ENCODE measurements around the gene SATB2.

The SATB2 gene

DNA sequence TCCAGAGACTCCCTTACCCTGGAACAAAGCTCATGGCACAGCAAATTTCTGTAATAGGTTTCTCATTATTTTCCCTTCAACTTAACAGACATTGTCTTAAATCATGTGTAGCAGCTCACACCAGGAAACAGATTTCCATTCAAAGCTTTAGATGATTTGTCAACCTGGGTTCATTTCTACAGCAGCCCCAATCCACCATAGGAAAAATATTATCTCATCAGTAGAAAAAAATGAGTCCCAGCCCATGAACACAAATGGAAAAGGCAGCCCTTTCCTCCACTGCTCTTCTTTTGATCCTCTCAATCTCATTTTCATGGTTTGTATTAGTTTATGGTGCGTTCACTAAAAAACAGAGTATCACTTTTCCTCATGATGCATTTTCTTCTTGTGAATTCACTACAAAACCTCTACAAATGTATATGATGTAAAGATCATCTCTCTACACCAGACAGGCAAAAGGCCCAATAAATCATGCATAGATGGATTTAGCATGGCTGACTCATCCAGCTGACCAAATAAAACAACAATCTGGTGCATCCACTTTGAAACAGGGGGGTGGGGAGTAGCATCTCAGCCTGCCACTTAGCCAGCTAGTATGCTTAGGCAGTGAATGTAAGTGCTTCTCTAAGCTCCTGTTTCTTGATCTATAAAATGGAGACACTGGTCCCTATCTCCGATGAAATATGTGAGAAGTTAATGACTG lies 78.6 kb downstream of the SATB2 start:
- no peaks in the 10 kb centered on the region for H3F3A ChIP-seq (ENCODE audit: control insufficient read depth, insufficient read depth)
- no peaks in the 10 kb centered on the region for H3K36me3 ChIP-seq (ENCODE audit: control insufficient read depth, low read length)
- H3K4me3 ChIP-seq (ENCODE audit: low read length) = no peak overlapping the region
- no peaks in the 10 kb centered on the region for H3K9me3 ChIP-seq (ENCODE audit: control insufficient read depth, insufficient read depth, low read length)
- no peak overlapping the region for H3K27ac ChIP-seq (ENCODE audit: low read depth, low read length)
- H3K4me1 ChIP-seq (ENCODE audit: control insufficient read depth, low read length) = no peaks in the 10 kb centered on the region
- TF ChIP-seq, protein P1, sequence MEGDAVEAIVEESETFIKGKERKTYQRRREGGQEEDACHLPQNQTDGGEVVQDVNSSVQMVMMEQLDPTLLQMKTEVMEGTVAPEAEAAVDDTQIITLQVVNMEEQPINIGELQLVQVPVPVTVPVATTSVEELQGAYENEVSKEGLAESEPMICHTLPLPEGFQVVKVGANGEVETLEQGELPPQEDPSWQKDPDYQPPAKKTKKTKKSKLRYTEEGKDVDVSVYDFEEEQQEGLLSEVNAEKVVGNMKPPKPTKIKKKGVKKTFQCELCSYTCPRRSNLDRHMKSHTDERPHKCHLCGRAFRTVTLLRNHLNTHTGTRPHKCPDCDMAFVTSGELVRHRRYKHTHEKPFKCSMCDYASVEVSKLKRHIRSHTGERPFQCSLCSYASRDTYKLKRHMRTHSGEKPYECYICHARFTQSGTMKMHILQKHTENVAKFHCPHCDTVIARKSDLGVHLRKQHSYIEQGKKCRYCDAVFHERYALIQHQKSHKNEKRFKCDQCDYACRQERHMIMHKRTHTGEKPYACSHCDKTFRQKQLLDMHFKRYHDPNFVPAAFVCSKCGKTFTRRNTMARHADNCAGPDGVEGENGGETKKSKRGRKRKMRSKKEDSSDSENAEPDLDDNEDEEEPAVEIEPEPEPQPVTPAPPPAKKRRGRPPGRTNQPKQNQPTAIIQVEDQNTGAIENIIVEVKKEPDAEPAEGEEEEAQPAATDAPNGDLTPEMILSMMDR (IDR thresholded peaks at IDR 0.05; ENCODE audit: low read depth, low read length, poor library complexity, severe bottlenecking) = no peak
- TF ChIP-seq EZH2phosphoT487 (IDR thresholded peaks at IDR 0.05; ENCODE audit: borderline replicate concordance, low read length) = no peak
- H3K27me3 ChIP-seq (ENCODE audit: control insufficient read depth, low read length) = no peaks in the 10 kb centered on the region
- no peaks in the 10 kb centered on the region for H3K79me2 ChIP-seq (ENCODE audit: control insufficient read depth, low read length)
- no peaks in the 10 kb centered on the region for H3K9me2 ChIP-seq (replicated peaks; ENCODE audit: control insufficient read depth, low read length)
- H3K4me2 ChIP-seq (ENCODE audit: low read length) = no peak overlapping the region
- H4K20me1 ChIP-seq (ENCODE audit: control insufficient read depth, insufficient read depth, low read depth, low read length) = no peaks in the 10 kb centered on the region

DNA sequence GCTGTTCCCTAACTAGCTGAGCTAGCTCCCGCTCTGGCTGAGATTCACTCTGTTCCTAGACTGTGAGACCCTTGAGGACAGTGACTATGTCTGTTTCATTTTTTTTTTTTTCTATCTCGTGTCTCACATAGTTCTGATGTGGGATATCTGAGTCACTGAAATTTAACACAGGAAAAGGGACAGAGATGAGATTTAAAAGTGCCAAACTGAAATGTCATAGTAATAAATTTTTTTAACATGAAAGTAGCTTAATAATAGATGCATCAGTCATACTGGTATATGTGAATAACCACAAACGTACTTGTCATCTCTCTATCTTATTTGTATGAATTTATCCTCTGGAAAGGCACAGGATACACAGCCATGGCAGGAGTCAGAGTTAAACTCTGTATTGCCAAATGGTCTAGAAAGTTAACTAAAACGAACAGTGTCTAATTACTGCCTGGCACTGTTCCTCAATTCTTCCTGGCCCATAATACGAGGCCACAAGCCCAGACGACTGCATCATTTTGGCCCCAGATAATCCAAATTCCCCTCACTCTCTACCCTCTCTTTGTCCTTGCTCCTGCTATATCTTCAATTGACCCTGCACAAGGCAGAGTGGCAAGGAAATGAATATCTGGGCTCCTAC lies 87.5 kb downstream of the SATB2 start:
- TF ChIP-seq, protein P1 (IDR thresholded peaks at IDR 0.05; ENCODE audit: low read depth, low read length, poor library complexity, severe bottlenecking) = no peak
- TF ChIP-seq EZH2phosphoT487 (IDR thresholded peaks at IDR 0.05; ENCODE audit: borderline replicate concordance, low read length) = no peak

DNA sequence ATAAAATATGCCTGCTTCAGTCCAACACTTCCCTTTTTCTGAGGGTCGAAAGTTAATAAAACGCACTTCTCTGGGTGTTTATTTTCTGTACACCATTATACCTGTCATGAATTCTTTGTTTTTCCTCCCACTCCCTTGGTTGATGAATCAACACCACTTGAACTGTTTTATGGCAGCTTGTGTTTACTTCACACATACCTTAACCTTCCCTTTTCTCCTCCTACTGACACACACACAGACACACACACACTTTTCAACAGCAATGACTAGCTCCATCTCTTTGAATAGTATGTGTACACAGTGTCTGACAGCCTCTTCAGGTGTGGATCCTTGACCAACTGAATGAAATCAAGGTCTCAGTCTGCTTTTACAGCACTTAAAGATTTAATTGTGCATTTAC lies 91.3 kb downstream of the SATB2 start:
- H3K79me2 ChIP-seq (ENCODE audit: control insufficient read depth, low read length) = no peaks in the 10 kb centered on the region
- no peaks in the 10 kb centered on the region for H3K27me3 ChIP-seq (ENCODE audit: control insufficient read depth, low read length)
- H3F3A ChIP-seq (ENCODE audit: control insufficient read depth, insufficient read depth) = no peaks in the 10 kb centered on the region
- H4K20me1 ChIP-seq (ENCODE audit: control insufficient read depth, insufficient read depth, low read depth, low read length) = no peaks in the 10 kb centered on the region
- no peak for TF ChIP-seq EZH2phosphoT487 (IDR thresholded peaks at IDR 0.05; ENCODE audit: borderline replicate concordance, low read length)
- TF ChIP-seq, protein P1 (IDR thresholded peaks at IDR 0.05; ENCODE audit: low read depth, low read length, poor library complexity, severe bottlenecking) = no peak
- no peak overlapping the region for H3K27ac ChIP-seq (ENCODE audit: low read depth, low read length)
- H3K4me1 ChIP-seq (ENCODE audit: control insufficient read depth, low read length) = no peaks in the 10 kb centered on the region
- H3K9me2 ChIP-seq (replicated peaks; ENCODE audit: control insufficient read depth, low read length) = no peaks in the 10 kb centered on the region
- no peaks in the 10 kb centered on the region for H3K9me3 ChIP-seq (ENCODE audit: control insufficient read depth, insufficient read depth, low read length)
- no peaks in the 10 kb centered on the region for H3K36me3 ChIP-seq (ENCODE audit: control insufficient read depth, low read length)
- H3K4me3 ChIP-seq (ENCODE audit: low read length) = no peak overlapping the region
- no peak overlapping the region for H3K4me2 ChIP-seq (ENCODE audit: low read length)

More for the DNA sequence above, 87.5 kb downstream of the SATB2 start:
- Histone ChIP-seq H3K9me3 (ENCODE audit: control insufficient read depth, insufficient read depth, low read length) (no peaks in the 10 kb centered on the region), H3K4me2 (ENCODE audit: low read length) (no peak overlapping the region), H4K20me1 (ENCODE audit: control insufficient read depth, insufficient read depth, low read depth, low read length) (no peaks in the 10 kb centered on the region), H3K27ac (ENCODE audit: low read depth, low read length) (no peak overlapping the region), H3F3A (ENCODE audit: control insufficient read depth, insufficient read depth) (no peaks in the 10 kb centered on the region), H3K79me2 (ENCODE audit: control insufficient read depth, low read length) (no peaks in the 10 kb centered on the region), H3K4me3 (ENCODE audit: low read length) (no peak overlapping the region), H3K4me1 (ENCODE audit: control insufficient read depth, low read length) (no peaks in the 10 kb centered on the region), H3K9me2 (replicated peaks; ENCODE audit: control insufficient read depth, low read length) (no peaks in the 10 kb centered on the region), H3K36me3 (ENCODE audit: control insufficient read depth, low read length) (no peaks in the 10 kb centered on the region), H3K27me3 (ENCODE audit: control insufficient read depth, low read length) (no peaks in the 10 kb centered on the region)
